HTERT RPE-1 (cell line): Measurements from ENCODE around the gene TSPAN17.

Experiments used
- in situ Hi-C: fragments of 300-500 bp; cut with MboI; formaldehyde crosslinking; loops from 4 replicates; pipeline ENCODE4 v1.14.3; 2020; ENCODE audit warnings: low sequenced_read_pairs

Gene TSPAN17

GRCh38 chr5:176700239-176700847 is 53.1 kb downstream of the TSPAN17 start:
- in situ Hi-C loops = no loop called here

- in situ Hi-C loops = no loop called here
Observed at GRCh38 chr5:176702671-176703641, 55.7 kb downstream of the TSPAN17 start.

DNA sequence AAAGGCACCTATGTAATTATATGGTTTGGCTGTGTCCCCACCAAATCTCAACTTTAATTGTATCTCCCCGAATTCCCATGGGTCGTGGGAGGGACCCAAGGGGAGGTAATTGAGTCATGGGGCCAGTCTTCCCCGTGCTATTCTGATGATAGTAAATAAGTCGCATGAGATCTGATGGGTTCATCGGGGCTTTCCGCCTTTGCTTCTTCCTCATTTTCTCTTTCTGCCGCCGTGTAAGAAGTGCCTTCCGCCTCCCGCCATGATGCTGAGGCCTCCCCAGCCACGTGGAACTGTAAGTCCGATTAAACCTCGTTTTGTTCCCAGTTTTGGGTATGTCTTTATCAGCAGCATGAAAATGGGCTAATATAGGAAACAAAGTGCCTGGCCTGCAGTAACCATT is 56.6 kb downstream of the TSPAN17 start:
- in situ Hi-C loops = no loop called here

DNA sequence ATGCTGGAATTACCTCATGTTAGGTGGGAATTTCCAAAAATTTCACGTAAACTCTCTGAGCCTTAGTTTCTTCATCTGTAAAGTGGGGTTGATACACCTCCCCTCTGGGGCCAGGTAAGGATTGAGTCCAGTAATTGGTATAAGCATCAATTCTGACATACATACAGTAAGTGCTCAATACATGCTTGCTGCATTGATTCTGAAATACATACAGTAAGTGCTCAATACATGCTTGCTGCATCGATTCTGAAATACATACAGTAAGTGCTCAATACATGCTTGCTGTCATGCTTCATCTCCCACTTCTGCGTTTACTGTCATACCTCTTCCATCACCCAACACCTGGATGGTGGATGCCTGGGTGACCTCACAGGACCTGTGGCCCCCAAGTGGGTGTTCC is 57.1 kb downstream of the TSPAN17 start:
- in situ Hi-C loops = no loop called here

DNA sequence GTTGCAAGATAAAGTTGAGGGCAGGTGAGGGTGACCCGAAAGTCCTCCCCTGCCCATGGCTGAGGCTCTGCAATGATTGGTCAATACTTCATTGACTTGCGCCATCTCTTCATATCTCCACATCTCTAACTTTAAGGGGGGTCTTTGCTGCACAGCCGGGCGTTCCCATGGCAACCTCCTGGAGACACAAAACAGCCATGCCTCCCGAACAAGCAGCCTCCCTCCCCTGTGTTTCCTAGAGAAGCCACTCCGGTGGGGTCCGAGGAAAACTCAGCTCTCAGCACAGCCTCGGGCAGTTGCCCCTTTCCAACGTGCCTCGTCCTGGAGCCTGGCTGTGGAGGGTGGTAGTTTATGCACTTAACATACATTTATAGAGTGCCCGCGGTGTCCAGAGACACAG is 57.5 kb downstream of the TSPAN17 start:
- in situ Hi-C loops = no loop called here
